OCI-LY1 (cell line): ENCODE results near the gene OR51D1.

Experiments
- H2AFZ ChIP-seq: fragments of 200-600 bp; sonication (generic), shearing (Covaris generic); 2 replicates; pipeline ENCODE4 v1.6.0; 2014; ENCODE audit warnings: antibody characterized with exemption, mild to moderate bottlenecking, low read length
- H3F3A ChIP-seq: fragments of 200-600 bp; sonication (generic), shearing (Covaris generic); 2 replicates; pipeline ENCODE4 v1.6.0; 2014; ENCODE audit warnings: mild to moderate bottlenecking, antibody characterized with exemption, low read length, moderate library complexity; ENCODE audit not compliant: insufficient read depth
- H3K27ac ChIP-seq: fragments of 200-600 bp; sonication (generic); 2 replicates; pipeline ENCODE4 v1.5.1; 2014; ENCODE audit warnings: low read length, mixed run types, mild to moderate bottlenecking, low read depth; ENCODE audit not compliant: poor library complexity, severe bottlenecking
- H3K27me3 ChIP-seq: fragments of 200-600 bp; sonication (generic); 2 replicates; pipeline ENCODE4 v1.6.0; 2014; ENCODE audit warnings: antibody characterized with exemption, mild to moderate bottlenecking, low read length, moderate library complexity; ENCODE audit not compliant: insufficient read depth
- H3K36me3 ChIP-seq: fragments of 200-600 bp; sonication (generic); 2 replicates; pipeline ENCODE4 v1.6.1; 2014; ENCODE audit warnings: mild to moderate bottlenecking, antibody characterized with exemption, low read length, moderate library complexity, mixed read lengths; ENCODE audit not compliant: insufficient read depth
- H3K4me1 ChIP-seq: fragments of 200-600 bp; sonication (generic); 2 replicates; pipeline ENCODE4 v1.5.1; 2014; ENCODE audit warnings: mild to moderate bottlenecking, low read length, moderate library complexity; ENCODE audit not compliant: insufficient read depth, severe bottlenecking
- H3K4me2 ChIP-seq: fragments of 200-600 bp; sonication (generic), shearing (Covaris generic); 2 replicates; pipeline ENCODE4 v1.6.1; 2014; ENCODE audit warnings: low read length
- H3K4me3 ChIP-seq: fragments of 200-600 bp; sonication (generic); 2 replicates; pipeline ENCODE4 v1.5.1; 2014; ENCODE audit warnings: low read length, low read depth, mild to moderate bottlenecking, mixed read lengths; ENCODE audit not compliant: poor library complexity, severe bottlenecking
- H3K79me2 ChIP-seq: fragments of 200-600 bp; shearing (Covaris generic); 2 replicates; pipeline ENCODE4 v1.6.1; 2016; ENCODE audit warnings: mixed run types, low read length, mixed read lengths; ENCODE audit not compliant: insufficient read depth
- H3K9ac ChIP-seq: fragments of 200-600 bp; sonication (generic), shearing (Covaris generic); 2 replicates; pipeline ENCODE4 v1.6.1; 2014; ENCODE audit warnings: mild to moderate bottlenecking, low read length, mixed read lengths
- H3K9me2 ChIP-seq: fragments of 200-600 bp; sonication (generic), shearing (Covaris generic); 2 replicates; pipeline ENCODE4 v1.6.1; 2014; ENCODE audit warnings: low read depth, mild to moderate bottlenecking, low read length, mixed read lengths
- H3K9me3 ChIP-seq: fragments of 200-600 bp; shearing (Covaris generic); 2 replicates; pipeline ENCODE4 v1.6.1; 2014; ENCODE audit warnings: low read length, mixed read lengths
- H4K20me1 ChIP-seq: fragments of 200-600 bp; sonication (generic), shearing (Covaris generic); 2 replicates; pipeline ENCODE4 v1.6.0; 2016; ENCODE audit warnings: mild to moderate bottlenecking, low read length; ENCODE audit not compliant: insufficient read depth
- CTCF ChIP-seq: fragments of 200-600 bp; sonication (generic), shearing (Covaris generic); IDR thresholded peaks from 2 replicates; pipeline ENCODE4 v1.5.1; 2017; ENCODE audit warnings: mild to moderate bottlenecking, antibody characterized with exemption, low read length, moderate library complexity, mixed read lengths
- EZH2 ChIP-seq: fragments of 200-600 bp; sonication (generic), shearing (Covaris generic); IDR thresholded peaks from 2 replicates; pipeline ENCODE4 v1.8.0; 2017; ENCODE audit warnings: borderline replicate concordance, mixed run types, mild to moderate bottlenecking, antibody characterized with exemption, low read length, moderate library complexity, mixed read lengths

Gene OR51D1

DNA sequence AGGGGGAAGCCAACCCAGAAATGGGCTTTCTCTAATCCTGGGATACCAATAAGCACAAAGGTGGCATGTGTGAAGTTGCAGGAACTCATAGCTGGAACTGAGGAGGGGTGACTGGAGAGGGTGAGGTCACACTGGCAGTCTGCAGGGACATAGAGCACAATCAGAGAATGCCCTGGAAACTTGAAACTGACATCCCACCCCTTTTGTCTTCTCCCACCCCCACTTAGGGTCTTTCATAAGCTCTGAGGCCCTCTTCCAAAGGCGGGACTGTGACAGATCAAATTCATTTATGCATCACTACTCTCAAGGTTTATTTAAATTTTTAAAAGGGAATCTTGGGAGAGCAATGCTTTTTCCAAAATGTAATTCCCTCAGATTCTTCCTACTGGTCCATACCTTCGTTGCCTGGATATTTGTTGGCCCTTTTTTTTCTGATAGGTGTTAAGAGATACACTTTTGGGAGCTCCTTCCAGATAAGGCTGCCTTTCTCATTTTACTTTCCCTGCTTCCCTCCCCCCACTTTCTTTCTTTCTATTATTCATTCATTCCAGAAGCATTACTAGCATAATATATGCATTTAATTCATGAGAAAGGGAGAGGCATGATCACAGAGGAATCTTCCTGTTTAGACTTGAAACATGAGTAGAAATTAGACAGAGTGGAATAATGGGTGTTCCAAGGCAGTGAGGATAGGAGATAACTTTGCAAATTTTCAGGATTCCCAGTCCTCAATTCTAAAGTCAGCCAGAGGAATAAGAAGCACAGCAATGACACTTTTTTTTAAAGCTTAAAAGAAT is 45.5 kb downstream of the OR51D1 start:
- Histone ChIP-seq H3K4me3 (no peak overlapping the region), H3K27me3 (no peaks in the 10 kb centered on the region), H3K9me2 (no peaks in the 10 kb centered on the region), H3K36me3 (no peaks in the 10 kb centered on the region), H3K4me2 (no peak overlapping the region), H4K20me1 (no peaks in the 10 kb centered on the region), H3F3A (no peaks in the 10 kb centered on the region), H3K4me1 (no peaks in the 10 kb centered on the region), H3K9me3 (no peaks in the 10 kb centered on the region), H3K9ac (no peak overlapping the region), H3K79me2 (no peaks in the 10 kb centered on the region), H2AFZ (no peak overlapping the region), H3K27ac (no peak overlapping the region)
- TF ChIP-seq EZH2 (no peak), CTCF (no peak)

DNA sequence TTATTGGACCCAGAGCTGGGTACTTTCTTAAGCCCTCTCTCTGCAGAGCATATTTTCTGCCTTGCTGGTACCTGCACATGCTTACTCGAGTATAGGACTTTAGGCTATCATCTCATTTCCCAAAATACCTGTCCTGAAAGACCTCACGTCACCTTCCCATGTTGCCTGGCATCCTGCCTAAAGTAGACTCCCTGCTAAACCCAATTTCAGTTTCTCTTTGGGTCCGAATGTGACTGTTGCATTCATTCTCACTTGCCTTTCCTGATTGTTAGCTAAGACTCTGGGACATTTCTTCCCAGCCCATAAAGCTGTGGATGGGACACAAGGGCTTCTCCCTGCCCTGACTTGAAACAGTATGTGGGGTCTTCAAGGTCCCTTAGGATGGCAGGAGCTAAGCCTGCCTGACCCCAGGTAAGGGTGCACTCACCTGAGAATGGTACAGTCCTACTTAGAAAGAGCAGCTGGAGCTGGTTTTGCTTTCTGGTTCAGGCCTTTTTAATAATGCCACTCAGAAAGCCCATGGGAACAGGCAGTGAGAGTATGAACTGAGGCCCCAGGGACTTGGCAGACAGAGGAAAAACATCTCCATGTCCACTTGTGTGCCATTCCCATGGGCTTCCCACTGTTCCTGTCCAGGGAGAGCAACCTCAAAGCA is 47.5 kb downstream of the OR51D1 start:
- no peaks in the 10 kb centered on the region for H3F3A ChIP-seq
- TF ChIP-seq CTCF (no peak), EZH2 (no peak)
- no peak overlapping the region for H2AFZ ChIP-seq
- no peak overlapping the region for H3K27ac ChIP-seq
- H3K4me2 ChIP-seq: no peak overlapping the region
- no peaks in the 10 kb centered on the region for H3K79me2 ChIP-seq
- H3K9me3 ChIP-seq: no peaks in the 10 kb centered on the region
- H3K36me3 ChIP-seq: no peaks in the 10 kb centered on the region
- no peak overlapping the region for H3K9ac ChIP-seq
- H3K4me1 ChIP-seq: no peaks in the 10 kb centered on the region
- no peaks in the 10 kb centered on the region for H3K9me2 ChIP-seq
- H3K4me3 ChIP-seq: no peak overlapping the region
- no peaks in the 10 kb centered on the region for H4K20me1 ChIP-seq
- H3K27me3 ChIP-seq: no peaks in the 10 kb centered on the region
